Smooth muscle cell (in vitro differentiated cells): Measurements from ENCODE around the gene SLC22A15. TPM values are rescaled to one million over a fixed set of nuclear protein-coding genes. Genes with fewer than 3 reads are reported as not detected.

Source experiments
- DNase-seq: peaks from one replicate; lab custom pipeline; 2025; ENCODE audit not compliant: unreplicated experiment; lab: John Stamatoyannopoulos, UW
- H2AFZ ChIP-seq: fragments of 200-600 bp; sonication (generic); 2 replicates; pipeline ENCODE4 v1.6.0; 2016; ENCODE audit warnings: antibody characterized with exemption, low read depth, mild to moderate bottlenecking
- H3F3A ChIP-seq: fragments of 200-600 bp; sonication (generic); 2 replicates; pipeline ENCODE4 v1.6.0; 2017; ENCODE audit warnings: antibody characterized with exemption, low read depth
- H3K27ac ChIP-seq: fragments of 200-600 bp; sonication (generic); 2 replicates; pipeline ENCODE4 v1.5.1; 2016; ENCODE audit warnings: low read depth, mild to moderate bottlenecking
- H3K27me3 ChIP-seq: fragments of 200-600 bp; sonication (generic); 2 replicates; pipeline ENCODE4 v1.6.1; 2016; ENCODE audit warnings: low read depth, mild to moderate bottlenecking
- H3K36me3 ChIP-seq: fragments of 200-600 bp; sonication (generic); 2 replicates; pipeline ENCODE4 v1.5.1; 2016; ENCODE audit warnings: low read depth
- H3K4me1 ChIP-seq: fragments of 200-600 bp; sonication (generic); 2 replicates; pipeline ENCODE4 v1.5.1; 2016; ENCODE audit warnings: low read depth
- H3K4me2 ChIP-seq: fragments of 200-600 bp; sonication (generic); 2 replicates; pipeline ENCODE4 v1.6.0; 2016; ENCODE audit warnings: mild to moderate bottlenecking
- H3K4me3 ChIP-seq: fragments of 200-600 bp; sonication (generic); 2 replicates; pipeline ENCODE4 v1.5.1; 2016; ENCODE audit warnings: mild to moderate bottlenecking
- H3K79me2 ChIP-seq: fragments of 200-600 bp; sonication (generic); 2 replicates; pipeline ENCODE4 v1.6.0; 2016; ENCODE audit warnings: low read depth, mild to moderate bottlenecking
- H3K9ac ChIP-seq: fragments of 200-600 bp; sonication (generic); 2 replicates; pipeline ENCODE4 v1.6.0; 2016; ENCODE audit warnings: low read depth
- H3K9me3 ChIP-seq: fragments of 200-600 bp; sonication (generic); replicated peaks from 2 replicates; pipeline ENCODE4 v1.5.1; 2016; ENCODE audit warnings: low read depth
- H4K20me1 ChIP-seq: fragments of 200-600 bp; sonication (generic); 2 replicates; pipeline ENCODE4 v1.6.0; 2016; ENCODE audit warnings: low read depth
- CTCF ChIP-seq: fragments of 200-600 bp; sonication (generic); IDR thresholded peaks from 2 replicates; pipeline ENCODE4 v1.5.1; 2017; ENCODE audit warnings: borderline replicate concordance, mild to moderate bottlenecking, antibody characterized with exemption; ENCODE audit not compliant: insufficient read depth, poor library complexity, severe bottlenecking
- WGBS: methylation state at CpG from one replicate; pipeline ENCODE4 v1.1.7; 2016; ENCODE audit warnings: low lambda C conversion rate; 5-methylcytosine and 5-hydroxymethylcytosine counted together
- polyA plus RNA-seq: library from polyadenylated mRNA; unstranded; fragments of >200 nt; fragmentation: Nextera tagmentation; extraction: Ambion mirVana; gene quantifications from 2 replicates; pipeline ENCODE4 v1.2.1, GENCODE V29; 2016
- total RNA-seq: library from RNA; depleted of rRNA; stranded (reverse); fragments of >200 nt; gene quantifications from 2 replicates; pipeline ENCODE4 v1.2.3, GENCODE V29; 2014

Gene SLC22A15
- total RNA-seq (3.2 and 4.0 TPM in 2 replicates), polyA plus RNA-seq (1.00 and 1.2 TPM in 2 replicates)

GRCh38 chr1:115976062-115976920 lies at the start of gene SLC22A15:
TSS of gene SLC22A15 (plus strand) at chr1:115976513. CDS start at chr1:115976628, 115 bp downstream.
- DNase-seq = no peak

GRCh38 chr1:115927971-115928370 lies 48.3 kb upstream of the SLC22A15 start:
- Histone ChIP-seq H3K4me3 (no peak overlapping the region), H3K9me3 (no peaks in the 10 kb centered on the region), H3K4me2 (no peak overlapping the region), H3K79me2 (no peaks in the 10 kb centered on the region), H3K27me3 (no peaks in the 10 kb centered on the region), H3K36me3 (no peaks in the 10 kb centered on the region), H2AFZ (no peak overlapping the region), H3K4me1 (peaks cover 27% of the 10 kb centered on the region), H4K20me1 (no peaks in the 10 kb centered on the region), H3F3A (no peaks in the 10 kb centered on the region), H3K9ac (no peak overlapping the region), H3K27ac (no peak overlapping the region)
- WGBS = 94% methylated on average over 4 of the region's 4 CpGs
- TF ChIP-seq CTCF = no peak
- DNase-seq = no peak

More at GRCh38 chr1:115976062-115976920, at the start of gene SLC22A15:
- Histone ChIP-seq H2AFZ (peak within 1 kb of the TSS; percentile 94), H3F3A (peaks cover 21% of the 10 kb centered on the region), H3K4me2 (peak within 1 kb of the TSS; percentile 84), H4K20me1 (no peaks in the 10 kb centered on the region), H3K4me3 (peak within 1 kb of the TSS; percentile 81), H3K27ac (peak within 1 kb of the TSS; percentile 25), H3K79me2 (no peaks in the 10 kb centered on the region), H3K36me3 (no peaks in the 10 kb centered on the region), H3K9ac (peak within 1 kb of the TSS; percentile 40), H3K4me1 (no peaks in the 10 kb centered on the region), H3K27me3 (no peaks in the 10 kb centered on the region), H3K9me3 (no peaks in the 10 kb centered on the region)
- 2% methylated on average over 49 of the region's 91 CpGs for WGBS
- no peak for TF ChIP-seq CTCF

GRCh38 chr1:115929881-115930280 lies 46.4 kb upstream of the SLC22A15 start:
- no peaks in the 10 kb centered on the region for H3K27me3 ChIP-seq
- no peaks in the 10 kb centered on the region for H3K9me3 ChIP-seq
- H3K79me2 ChIP-seq = no peaks in the 10 kb centered on the region
- no peak for TF ChIP-seq CTCF
- no peak overlapping the region for H3K27ac ChIP-seq
- H3K36me3 ChIP-seq = no peaks in the 10 kb centered on the region
- H3K4me1 ChIP-seq = peaks cover 14% of the 10 kb centered on the region
- peak overlapping the region; percentile 34 for H2AFZ ChIP-seq
- no peaks in the 10 kb centered on the region for H3F3A ChIP-seq
- H4K20me1 ChIP-seq = no peaks in the 10 kb centered on the region
- no peak for DNase-seq
- WGBS = 37% methylated on average over 5 of the region's 5 CpGs
- H3K9ac ChIP-seq = no peak overlapping the region
- no peak overlapping the region for H3K4me3 ChIP-seq
- H3K4me2 ChIP-seq = peak overlapping the region; percentile 4
